Astrocyte (in vitro differentiated cells and primary cell): ENCODE results near the gene INO80. TPM values are rescaled to one million over a fixed set of nuclear protein-coding genes. Genes with fewer than 3 reads are reported as not detected.

Experiments
- DNase-seq: peaks from one replicate; pipeline ENCODE4 v3.0.0-alpha.2; 2010; ENCODE audit warnings: low read depth
- FAIRE-seq: peaks from 2 replicates; lab custom pipeline; 2011; peaks lifted over from hg19 to GRCh38; lab: Jason Lieb, UNC
- H2AFZ ChIP-seq: 2 replicates; pipeline ENCODE4 v1.6.0; 2012; ENCODE audit warnings: low read depth, low read length, inconsistent platforms
- H3K27ac ChIP-seq: 2 replicates; pipeline ENCODE4 v1.5.1; 2011; ENCODE audit warnings: low read depth, low read length, inconsistent platforms
- H3K27me3 ChIP-seq: 2 replicates; pipeline ENCODE4 v1.6.0; 2011; ENCODE audit warnings: low read length, inconsistent platforms; ENCODE audit not compliant: insufficient read depth
- H3K36me3 ChIP-seq: 2 replicates; pipeline ENCODE4 v1.5.1; 2011; ENCODE audit warnings: low read length, inconsistent platforms; ENCODE audit not compliant: insufficient read depth
- H3K4me1 ChIP-seq: 2 replicates; pipeline ENCODE4 v1.5.1; 2011; ENCODE audit warnings: low read length, inconsistent platforms; ENCODE audit not compliant: insufficient read depth
- H3K4me2 ChIP-seq: 2 replicates; pipeline ENCODE4 v1.6.0; 2012; ENCODE audit warnings: low read length, inconsistent platforms
- H3K4me3 ChIP-seq: 2 replicates; pipeline ENCODE4 v1.5.1; 2011; ENCODE audit warnings: low read depth, mild to moderate bottlenecking, low read length, inconsistent platforms; ENCODE audit not compliant: insufficient read depth
- H3K79me2 ChIP-seq: 2 replicates; pipeline ENCODE4 v1.6.0; 2012; ENCODE audit warnings: mild to moderate bottlenecking, low read length, inconsistent platforms; ENCODE audit not compliant: insufficient read depth
- H3K9ac ChIP-seq: 2 replicates; pipeline ENCODE4 v1.6.0; 2012; ENCODE audit warnings: mild to moderate bottlenecking, low read length, inconsistent platforms
- H3K9me3 ChIP-seq: 2 replicates; pipeline ENCODE4 v1.5.1; 2012; ENCODE audit warnings: low read depth, mild to moderate bottlenecking, low read length, inconsistent platforms; ENCODE audit not compliant: insufficient read depth
- H4K20me1 ChIP-seq: 2 replicates; pipeline ENCODE4 v1.6.0; 2012; ENCODE audit warnings: low read length, inconsistent platforms; ENCODE audit not compliant: insufficient read depth
- H3K27ac Mint-ChIP-seq: one replicate; pipeline ENCODE4 v1.8.0; 2021; ENCODE audit warnings: mild to moderate bottlenecking, mixed read lengths; ENCODE audit not compliant: unreplicated experiment
- H3K27me3 Mint-ChIP-seq: one replicate; pipeline ENCODE4 v1.8.0; 2021; ENCODE audit warnings: low read depth, mixed read lengths; ENCODE audit not compliant: unreplicated experiment
- H3K36me3 Mint-ChIP-seq: one replicate; pipeline ENCODE4 v1.8.0; 2021; ENCODE audit warnings: low read depth, mixed read lengths; ENCODE audit not compliant: unreplicated experiment
- H3K4me1 Mint-ChIP-seq: one replicate; pipeline ENCODE4 v1.8.0; 2021; ENCODE audit warnings: low read depth, mixed read lengths; ENCODE audit not compliant: unreplicated experiment
- H3K4me3 Mint-ChIP-seq: one replicate; pipeline ENCODE4 v1.8.0; 2021; ENCODE audit warnings: mild to moderate bottlenecking, moderate library complexity, mixed read lengths; ENCODE audit not compliant: unreplicated experiment
- H3K9me3 Mint-ChIP-seq: one replicate; pipeline ENCODE4 v1.8.0; 2021; ENCODE audit warnings: mild to moderate bottlenecking, mixed read lengths; ENCODE audit not compliant: unreplicated experiment
- CTCF ChIP-seq: IDR thresholded peaks from 2 replicates; pipeline ENCODE4 v1.5.1; 2011; ENCODE audit warnings: low read depth, mild to moderate bottlenecking, inconsistent platforms, low read length, moderate library complexity; ENCODE audit not compliant: insufficient read depth
- EZH2 ChIP-seq: IDR thresholded peaks from 2 replicates; pipeline ENCODE4 v1.6.1; 2012; ENCODE audit warnings: mild to moderate bottlenecking, low read length, inconsistent platforms; ENCODE audit not compliant: insufficient read depth
- total RNA-seq: library from RNA; stranded (reverse); gene quantifications from 2 replicates; pipeline ENCODE4 v1.2.1, GENCODE V29; 2021

The INO80 gene
- total RNA-seq, 1 donor from 2014 or later, result 17.3 TPM

GRCh38 chr15:40930430-40931299 is 185.4 kb downstream of the INO80 start:
- Mint-ChIP-seq H3K4me1 (peaks cover 10% of the 10 kb centered on the region), H3K4me3 (peak overlapping the region; percentile 79), H3K9me3 (no peaks in the 10 kb centered on the region), H3K27me3 (peaks cover 71% of the 10 kb centered on the region), H3K27ac (no peak overlapping the region), H3K36me3 (peaks cover 5% of the 10 kb centered on the region)
- Histone ChIP-seq H4K20me1 (peaks cover 10% of the 10 kb centered on the region), H3K4me2 (peak overlapping the region; percentile 88), H3K79me2 (no peaks in the 10 kb centered on the region), H3K27me3 (peaks cover 50% of the 10 kb centered on the region), H3K4me1 (peaks cover 18% of the 10 kb centered on the region), H3K9me3 (no peaks in the 10 kb centered on the region), H2AFZ (peak overlapping the region; percentile 26), H3K36me3 (no peaks in the 10 kb centered on the region), H3K27ac (no peak overlapping the region), H3K4me3 (no peak overlapping the region), H3K9ac (no peak overlapping the region)
- peak; percentile 16 for DNase-seq
- peak; percentile 18 for TF ChIP-seq CTCF
- peak; percentile 11 for TF ChIP-seq EZH2
- FAIRE-seq, result no peak

- TF ChIP-seq CTCF (no peak), EZH2 (no peak)
- Mint-ChIP-seq H3K4me3 (peak overlapping the region; percentile 79), H3K36me3 (peaks cover 5% of the 10 kb centered on the region), H3K4me1 (peaks cover 10% of the 10 kb centered on the region), H3K9me3 (no peaks in the 10 kb centered on the region), H3K27ac (no peak overlapping the region), H3K27me3 (peaks cover 69% of the 10 kb centered on the region)
- Histone ChIP-seq H4K20me1 (peaks cover 10% of the 10 kb centered on the region), H3K27ac (no peak overlapping the region), H3K27me3 (peaks cover 57% of the 10 kb centered on the region), H3K4me3 (peak overlapping the region; percentile 44), H3K79me2 (no peaks in the 10 kb centered on the region), H3K9me3 (no peaks in the 10 kb centered on the region), H3K4me1 (peaks cover 18% of the 10 kb centered on the region), H3K36me3 (no peaks in the 10 kb centered on the region), H2AFZ (peak overlapping the region; percentile 83), H3K4me2 (peak overlapping the region; percentile 88), H3K9ac (no peak overlapping the region)
- peak; percentile 53 for DNase-seq
- FAIRE-seq, result no peak
Observed at GRCh38 chr15:40929660-40930429, 186.2 kb downstream of the INO80 start.

Other genes with a start within 250 kb of the INO80 start
- gene RHOV, start 242.0 kb downstream of the INO80 start, total RNA-seq, result 0.43 and 0.61 TPM in 2 replicates
- gene VPS18, start 221.8 kb downstream of the INO80 start, total RNA-seq, result 35.8 and 37.6 TPM in 2 replicates
- 0.09 and 0.29 TPM in 2 replicates for gene DLL4, start 186.9 kb downstream of the INO80 start, total RNA-seq
- gene CHAC1, start 162.8 kb downstream of the INO80 start, total RNA-seq, result 55.9 and 70.8 TPM in 2 replicates
- gene EXD1, start 114.5 kb upstream of the INO80 start, total RNA-seq, result 0.07 TPM in 1 of 2 replicates, not detected in the other
- gene CHP1, start 115.0 kb upstream of the INO80 start, total RNA-seq, result 84.1 and 101 TPM in 2 replicates
- gene OIP5, start 216.3 kb upstream of the INO80 start, total RNA-seq, result 1.2 and 1.7 TPM in 2 replicates
- gene NUSAP1, start 216.6 kb upstream of the INO80 start, total RNA-seq, result 6.5 and 7.7 TPM in 2 replicates